ENCODE measurements around the gene HIP1.

The HIP1 gene

DNA sequence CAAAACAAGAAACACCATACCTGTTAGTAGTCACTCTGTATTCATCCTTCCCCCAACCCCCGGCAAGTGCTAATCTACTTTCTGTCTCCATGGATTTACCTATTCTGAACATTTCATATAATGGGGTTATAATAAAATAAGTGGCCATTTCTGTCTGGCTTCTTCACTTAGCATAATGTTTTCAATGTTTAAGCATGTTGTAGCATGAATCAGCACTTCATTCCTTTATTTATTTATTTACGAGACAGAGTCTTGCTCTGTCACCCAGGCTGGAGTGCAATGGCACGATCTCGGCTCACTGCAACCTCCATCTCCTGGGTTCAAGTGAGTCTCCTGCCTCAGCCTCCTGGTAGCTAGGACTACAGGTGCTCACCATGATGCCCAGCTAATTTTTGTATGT lies 69.2 kb downstream of the HIP1 start:
- no peak for DNase-seq

DNA sequence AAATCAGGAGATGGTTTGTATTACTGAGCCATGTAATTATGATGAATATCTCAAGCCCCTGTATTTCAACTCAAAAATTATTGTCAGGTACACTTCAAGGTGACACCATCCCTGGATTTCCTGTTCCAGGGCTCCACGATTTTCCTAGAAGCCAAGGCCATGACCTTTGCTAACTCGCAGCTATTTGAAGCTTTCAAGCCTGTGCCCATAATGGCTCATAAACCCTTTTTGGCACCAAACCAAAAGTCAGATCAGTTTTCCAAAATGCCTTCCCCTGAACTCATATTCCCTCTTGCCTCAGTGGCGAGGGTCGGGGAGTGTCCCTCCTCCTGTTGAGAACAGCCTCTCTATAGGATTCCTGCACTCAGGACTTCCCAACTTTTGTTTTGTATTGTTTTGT lies 70.8 kb downstream of the HIP1 start:
- no peak for DNase-seq

DNA sequence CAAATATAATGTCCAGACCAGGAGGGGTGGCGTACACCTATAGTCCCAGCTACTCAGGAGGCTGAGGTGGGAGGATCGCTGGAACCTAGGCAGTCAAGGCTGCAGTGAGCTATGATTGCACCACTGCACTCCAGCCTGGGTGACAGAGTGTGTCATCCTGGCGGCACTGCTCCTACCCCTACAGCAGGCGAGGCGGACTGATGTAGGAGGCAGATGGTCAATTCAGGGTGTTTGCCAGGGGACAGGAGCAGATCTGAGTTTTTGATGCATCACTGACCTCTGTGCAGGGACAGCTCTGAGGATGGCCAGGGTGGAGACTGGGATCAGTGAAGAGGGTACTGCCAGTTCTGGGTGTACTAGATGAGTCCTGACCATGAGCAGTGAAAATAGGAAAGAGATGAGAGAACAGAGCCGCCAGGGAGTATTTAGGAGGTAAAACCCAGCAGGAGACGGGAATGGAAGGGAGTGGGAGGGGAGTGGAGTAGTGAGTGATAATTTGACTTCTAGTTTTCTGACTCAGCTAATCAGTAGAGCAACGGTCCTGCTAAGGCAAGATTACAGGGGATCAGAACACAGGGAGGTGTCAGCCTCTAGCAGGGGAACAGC lies 75.3 kb downstream of the HIP1 start:
- DNase-seq, result no peak

DNA sequence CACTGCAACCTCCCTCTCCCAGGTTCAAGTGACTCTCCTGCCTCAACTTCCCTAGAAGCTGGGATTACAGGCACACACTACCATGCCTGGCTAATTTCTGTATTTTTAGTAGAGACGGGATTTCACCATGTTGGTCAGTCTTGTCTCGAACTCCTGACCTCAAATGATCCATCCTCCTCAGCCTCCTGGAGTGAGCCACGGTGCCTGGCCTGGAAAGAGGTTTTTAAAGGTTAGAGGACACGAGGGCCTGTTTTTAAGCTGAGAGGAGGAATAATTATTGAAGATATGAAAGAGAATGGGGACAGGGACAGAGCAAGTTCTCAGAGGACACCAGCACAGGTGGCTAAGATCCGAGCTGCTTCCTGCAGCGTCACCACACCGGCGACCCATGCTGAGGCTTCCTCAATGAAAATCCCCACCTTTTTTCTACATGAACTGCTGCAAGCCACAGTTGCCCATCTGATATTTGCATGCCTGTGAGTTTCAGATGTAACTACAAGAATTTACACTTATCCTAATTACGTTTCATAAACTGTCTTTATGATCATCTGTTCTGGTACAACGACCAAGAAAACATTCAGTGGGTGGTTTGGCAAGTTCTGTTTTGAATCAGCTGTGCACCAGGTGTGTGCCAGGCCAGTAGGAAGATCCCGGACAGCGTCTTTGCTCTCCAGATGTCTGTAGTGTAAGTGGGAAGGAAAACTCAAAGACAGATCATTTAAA lies 76.0 kb downstream of the HIP1 start:
- no peak for DNase-seq

DNA sequence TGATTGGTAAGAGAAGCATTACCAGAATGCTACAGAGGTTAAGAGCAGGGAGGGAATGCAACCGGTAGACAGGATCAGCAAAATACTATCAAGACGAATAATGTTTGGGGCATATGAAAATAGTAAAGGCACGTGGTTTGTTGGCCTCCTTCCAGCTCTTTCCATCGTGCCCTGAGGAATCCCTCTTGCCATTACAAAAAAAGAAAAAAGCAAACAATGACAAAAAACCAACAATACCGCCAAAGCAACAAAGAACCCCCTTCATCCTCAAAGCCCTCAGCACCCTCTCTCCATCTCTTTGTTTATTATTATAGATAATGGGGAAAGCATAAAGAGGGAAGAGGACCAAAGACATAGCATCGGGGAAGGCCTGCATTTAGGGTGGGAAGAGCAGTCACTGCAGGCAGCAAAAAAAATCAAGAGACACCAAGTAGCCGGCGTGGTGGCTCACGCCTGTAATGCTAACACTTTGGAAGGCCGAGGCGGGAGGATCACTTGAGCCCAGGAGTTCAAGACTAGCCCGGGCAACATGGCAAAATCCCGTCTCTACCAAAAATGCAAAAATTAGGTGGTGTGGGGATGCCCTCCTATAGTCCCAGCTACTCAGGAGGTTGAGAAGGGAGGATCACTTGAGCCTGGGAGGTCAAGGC lies 78.0 kb downstream of the HIP1 start:
- no peak for DNase-seq

DNA sequence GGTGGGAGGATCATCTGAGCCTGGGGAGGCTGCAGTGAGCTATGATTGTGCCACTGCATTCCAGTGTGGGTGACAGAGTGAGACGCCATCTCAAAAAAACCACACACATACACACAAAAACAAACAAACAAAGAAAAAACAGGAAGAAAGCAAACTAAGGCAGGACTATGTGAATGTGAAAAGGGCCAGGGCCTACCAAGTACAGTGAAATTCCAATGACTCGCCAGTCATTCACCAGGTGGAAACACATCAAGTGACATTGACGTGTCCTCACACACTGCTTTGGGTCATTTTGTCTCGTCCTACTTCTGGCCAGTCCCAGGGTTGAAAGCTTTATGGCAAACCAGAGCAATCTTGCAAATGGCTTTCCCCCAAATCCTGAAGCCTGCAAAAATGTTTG lies 79.9 kb downstream of the HIP1 start:
- DNase-seq, result no peak

DNA sequence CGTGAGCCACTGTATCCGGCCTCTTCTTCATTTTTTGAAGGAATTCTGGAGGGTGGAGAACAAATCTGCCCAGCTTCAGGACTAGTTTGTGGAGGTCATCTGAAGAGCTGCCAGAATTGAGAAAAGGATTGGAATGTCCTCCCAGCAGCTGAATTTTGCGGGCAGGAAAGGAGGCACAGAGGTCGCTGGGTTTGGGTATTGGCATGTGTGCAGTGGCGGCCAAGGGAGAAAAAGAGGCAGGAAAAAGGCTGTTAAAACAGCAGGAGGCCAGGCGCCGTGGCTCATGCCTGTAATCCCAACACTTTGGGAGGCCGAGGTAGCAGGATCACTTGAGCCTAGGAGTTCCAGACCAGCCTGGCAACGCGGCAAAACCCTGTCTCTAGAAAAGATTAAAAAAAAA lies 80.4 kb downstream of the HIP1 start:
- no peak for DNase-seq

DNA sequence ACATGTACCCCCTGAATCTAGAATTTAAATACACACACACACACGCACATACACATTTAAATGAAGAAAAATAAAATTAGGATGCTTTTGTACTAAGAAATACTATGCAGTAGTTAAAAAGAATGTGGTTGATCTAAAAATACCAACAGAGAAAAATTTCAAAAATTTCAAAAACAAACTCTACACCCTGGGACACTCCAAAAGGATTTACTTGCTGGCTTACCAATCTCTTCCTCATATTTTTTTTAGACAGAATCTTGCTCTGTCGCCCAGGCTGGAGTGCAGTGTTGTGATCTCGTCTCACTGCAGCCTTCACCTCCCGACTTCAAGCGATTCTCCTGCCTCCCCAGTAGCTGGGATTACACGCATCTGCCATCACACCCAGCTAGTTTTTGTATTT lies 80.9 kb downstream of the HIP1 start:
- no peak for DNase-seq

DNA sequence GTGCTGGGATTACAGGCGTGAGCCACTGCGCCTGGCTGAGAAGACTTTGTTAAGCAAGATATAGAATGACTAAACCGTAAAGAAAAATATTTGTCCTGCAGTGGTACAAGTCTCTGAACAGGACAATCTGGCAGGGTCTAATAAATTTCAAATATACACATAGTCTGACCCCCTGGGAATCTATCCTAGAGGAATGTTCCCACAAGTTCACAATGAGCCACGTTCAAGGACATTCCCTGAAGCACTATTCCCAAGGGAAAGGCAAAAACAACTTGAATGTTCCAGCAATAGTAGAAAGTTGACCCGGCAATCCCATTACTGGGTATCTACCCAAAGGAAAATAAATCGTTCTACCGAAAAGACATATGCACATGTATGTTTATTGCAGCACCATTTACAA lies 82.0 kb downstream of the HIP1 start:
- no peak for DNase-seq

DNA sequence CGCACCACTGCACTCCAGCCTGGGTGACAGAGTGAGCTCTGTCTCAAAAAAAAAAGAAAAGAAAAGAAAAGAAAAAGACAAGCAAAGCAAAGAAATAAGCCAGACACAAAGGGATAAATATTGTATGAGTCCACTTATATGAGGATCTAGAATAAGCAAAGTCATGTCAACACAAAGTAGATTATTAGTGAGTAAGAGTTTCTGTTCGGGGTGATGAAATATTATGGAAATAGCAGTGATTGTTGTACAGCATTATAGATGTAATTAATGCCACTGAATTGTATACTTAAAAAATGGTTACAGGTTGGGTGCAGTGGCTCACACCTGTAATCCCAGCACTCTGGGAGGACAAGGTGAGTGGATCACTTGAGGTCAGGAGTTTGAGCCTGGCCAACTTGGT lies 83.2 kb downstream of the HIP1 start:
- no peak for DNase-seq

DNA sequence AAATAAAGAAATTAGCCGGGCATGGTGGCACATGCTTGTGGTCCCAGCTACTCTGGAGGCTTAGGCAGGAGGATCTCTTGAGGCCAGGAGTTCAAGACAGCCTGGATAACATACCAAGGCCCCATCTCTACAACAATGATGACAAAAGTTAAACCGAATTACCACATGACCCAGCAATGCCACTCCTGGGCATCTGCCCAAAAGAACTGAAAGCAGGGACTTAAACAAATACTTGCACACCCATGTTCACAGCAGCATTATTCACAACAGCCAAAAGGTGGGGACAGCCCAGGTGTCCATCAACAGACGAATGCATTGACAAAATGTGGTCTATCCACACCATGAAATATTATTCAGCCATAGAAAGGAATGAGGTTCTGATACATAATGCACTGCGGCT lies 83.9 kb downstream of the HIP1 start:
- DNase-seq, result no peak

DNA sequence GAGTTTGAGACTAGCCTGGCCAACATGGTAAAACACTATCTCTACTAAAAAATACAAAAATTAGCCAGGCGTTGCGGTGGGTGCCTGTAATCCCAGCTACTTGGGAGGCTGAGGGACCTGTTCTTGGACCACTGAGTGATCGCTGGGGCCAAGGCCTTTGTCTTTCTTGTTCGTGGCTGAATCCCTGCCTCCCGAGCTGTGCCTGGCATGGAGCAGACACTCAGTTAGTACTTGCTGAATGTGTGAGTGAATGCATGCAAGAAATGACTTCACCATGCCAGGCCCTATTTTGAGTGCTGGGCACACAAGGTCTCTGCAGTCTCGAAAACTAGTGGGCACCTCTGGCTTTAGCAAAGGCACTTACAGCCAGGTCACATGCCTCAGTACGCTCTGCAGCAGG lies 85.1 kb downstream of the HIP1 start:
- no peak for DNase-seq

DNA sequence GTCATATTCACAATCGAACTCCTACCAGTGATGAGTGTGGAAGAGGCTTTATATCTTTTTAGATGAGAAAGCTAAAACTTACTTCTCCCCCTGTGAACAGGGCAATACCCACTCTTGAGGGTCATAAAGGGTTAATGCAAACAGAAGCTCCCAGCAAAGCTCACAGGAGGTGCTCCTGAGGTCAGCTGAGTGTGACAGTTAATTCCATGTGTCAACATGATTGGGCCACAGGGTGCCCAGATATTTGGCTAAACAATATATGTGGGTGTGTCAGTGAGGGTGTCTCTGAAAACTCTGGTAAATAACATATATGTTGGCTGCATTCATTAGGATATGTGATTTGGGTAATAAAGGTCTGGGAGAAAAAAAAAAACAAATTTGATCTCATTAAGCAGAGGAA lies 86.0 kb downstream of the HIP1 start:
- DNase-seq, result no peak

DNA sequence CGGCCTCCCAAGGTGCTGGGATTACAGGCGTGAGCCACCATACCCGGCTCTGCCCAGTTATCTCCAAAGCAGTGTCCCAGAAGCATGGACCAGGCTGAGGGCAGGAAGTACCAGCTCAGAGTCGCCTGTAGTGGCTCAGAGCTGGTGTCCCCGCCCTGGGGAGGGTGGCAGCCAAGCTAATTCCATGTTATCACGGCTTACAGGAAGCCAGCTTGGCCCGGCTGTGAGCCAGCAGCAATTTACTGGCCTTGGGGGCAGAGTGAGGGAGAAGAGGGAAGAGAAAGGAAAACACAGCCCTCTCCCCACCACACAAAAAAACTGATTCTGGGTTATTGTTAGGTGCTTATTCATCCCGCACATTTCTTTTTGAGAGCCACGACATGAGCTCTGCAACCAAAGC lies 88.1 kb downstream of the HIP1 start:
- no peak for DNase-seq

DNA sequence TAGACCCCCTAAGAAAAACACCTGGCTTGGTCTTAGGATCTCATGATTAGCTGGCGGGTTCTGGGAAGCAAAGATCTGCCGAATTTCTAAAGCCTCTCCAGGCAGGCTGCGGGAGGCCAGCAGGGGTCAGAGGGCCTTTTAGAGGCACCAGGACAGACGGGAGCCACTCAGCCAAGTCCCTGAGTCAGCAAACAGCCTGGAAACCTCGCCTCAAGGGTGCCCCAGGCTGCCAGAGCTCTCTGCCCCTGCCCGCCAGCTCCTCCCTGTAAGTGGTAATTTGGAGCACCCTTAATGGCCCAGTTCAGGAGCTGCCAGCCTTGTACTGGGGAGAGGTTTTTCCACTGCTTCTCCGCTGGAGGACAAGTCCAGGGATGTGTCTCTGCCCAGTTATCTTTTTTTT lies 88.7 kb downstream of the HIP1 start:
- DNase-seq, result no peak

DNA sequence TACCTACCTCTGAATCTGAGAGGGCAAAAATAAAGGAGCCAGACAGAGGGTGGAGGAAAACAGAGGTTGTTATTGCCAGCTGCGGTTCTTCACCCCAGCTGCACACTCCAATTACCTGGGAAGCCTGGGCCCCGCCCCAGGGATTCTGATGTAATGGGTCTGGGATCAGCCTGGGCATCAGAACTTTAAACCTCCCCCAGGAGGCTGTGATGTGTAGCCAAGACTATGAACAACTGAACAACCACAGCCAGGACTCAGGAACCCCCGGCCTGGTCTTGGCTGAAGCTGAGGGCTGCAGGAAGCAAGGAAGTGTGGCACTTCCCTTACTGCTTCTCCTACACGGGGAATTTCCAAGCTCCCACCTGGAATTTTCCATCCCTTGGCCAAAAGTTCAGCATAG lies 89.3 kb downstream of the HIP1 start:
- no peak for DNase-seq

DNA sequence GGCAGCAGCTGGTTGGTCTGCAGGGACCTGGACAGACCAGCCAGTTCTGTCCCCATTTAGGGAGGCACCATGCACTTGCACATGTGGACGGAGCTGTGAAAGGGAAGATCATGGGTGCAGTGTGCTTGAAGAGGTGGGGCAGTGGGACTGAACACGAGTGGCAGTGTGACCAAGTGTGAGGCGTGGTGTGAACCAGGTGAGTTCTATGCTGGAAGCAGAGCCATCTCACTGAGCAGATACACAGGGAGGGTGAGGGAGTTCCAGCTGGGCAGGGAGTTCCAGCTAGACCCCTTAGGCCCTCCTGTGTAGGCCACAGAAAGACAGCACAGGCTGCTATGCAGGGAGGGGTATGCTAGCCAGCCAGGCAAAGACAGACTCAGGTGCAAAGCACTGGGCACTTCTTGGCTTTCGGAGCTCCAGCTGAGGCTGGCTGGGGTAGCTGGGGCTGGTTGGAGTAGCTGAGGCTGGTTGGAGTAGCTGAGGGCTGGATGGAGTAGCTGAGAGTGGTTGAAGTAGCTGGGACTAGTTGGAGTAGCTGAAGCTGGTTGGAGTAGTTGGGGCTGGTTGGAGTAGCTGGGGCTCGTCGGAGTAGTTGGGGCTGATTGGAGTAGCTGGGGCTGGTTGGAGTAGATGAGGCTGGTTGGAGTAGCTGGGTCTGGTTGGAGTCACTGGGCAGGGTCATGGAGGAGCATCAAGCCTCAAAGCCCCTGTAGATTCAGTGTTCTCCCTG lies 90.9 kb downstream of the HIP1 start:
- no peak for DNase-seq

DNA sequence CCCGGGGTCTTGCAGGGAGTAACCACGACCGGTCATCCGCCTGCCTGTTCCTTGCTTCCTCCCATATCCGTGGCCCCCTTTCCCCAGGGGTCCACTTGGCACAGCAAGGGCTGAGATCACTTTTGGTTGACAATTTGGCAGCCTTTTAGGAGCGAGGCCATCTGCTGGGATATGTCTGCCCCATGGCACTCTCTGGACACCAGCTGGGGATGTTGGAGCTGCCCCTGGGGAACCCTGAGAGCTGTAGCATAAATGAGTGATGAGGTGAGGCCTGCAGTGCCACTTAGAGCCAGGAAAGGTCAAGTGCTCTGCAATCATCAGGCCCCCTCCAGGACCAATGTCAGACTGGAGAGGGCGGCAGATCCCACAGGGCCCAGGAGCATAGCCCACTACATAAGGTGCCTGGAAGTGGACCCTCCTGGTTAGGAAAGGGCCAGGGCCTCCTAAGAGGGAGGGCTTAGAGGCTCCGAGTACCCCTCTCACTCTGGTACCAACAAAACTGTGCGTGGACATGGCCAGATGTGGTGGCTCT lies 92.1 kb downstream of the HIP1 start:
- DNase-seq, result no peak

DNA sequence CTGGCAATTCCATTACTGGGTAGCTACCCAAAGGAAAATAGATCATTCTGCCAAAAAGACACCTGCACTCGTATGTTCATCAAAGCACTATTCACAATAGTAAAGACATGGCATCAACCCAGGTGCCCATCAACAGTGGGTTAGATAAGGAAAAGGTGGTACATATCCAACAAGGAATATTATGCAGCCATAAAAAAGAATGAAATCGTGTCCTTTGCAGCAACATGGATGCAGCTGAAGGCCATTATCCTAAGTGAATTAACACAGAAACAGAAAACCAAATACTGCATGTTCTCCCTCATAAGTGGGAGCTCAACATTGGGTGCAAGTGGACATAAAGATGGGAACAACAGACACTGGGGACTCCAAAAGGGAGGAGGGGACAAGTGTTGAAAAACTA lies 93.2 kb downstream of the HIP1 start:
- no peak for DNase-seq

DNA sequence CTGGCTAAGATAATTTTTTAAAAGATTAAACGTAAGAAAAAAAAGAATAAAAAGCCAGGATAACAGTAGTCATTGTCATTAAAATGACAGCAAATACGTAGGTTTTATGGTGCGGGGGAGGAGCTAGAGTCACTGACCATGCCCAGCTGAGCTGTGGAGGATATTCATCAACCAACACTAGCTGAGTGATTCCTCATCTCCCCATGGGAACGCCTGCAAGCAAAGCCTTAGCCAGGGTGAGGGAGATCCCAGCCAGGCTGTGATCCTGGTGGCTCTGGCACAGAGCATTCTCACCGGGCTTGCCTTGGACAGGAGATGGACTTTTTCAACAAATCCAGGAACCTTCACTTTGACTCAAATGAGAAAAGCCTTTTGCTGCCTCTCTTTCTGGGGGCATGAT lies 94.2 kb downstream of the HIP1 start:
- no peak for DNase-seq

DNA sequence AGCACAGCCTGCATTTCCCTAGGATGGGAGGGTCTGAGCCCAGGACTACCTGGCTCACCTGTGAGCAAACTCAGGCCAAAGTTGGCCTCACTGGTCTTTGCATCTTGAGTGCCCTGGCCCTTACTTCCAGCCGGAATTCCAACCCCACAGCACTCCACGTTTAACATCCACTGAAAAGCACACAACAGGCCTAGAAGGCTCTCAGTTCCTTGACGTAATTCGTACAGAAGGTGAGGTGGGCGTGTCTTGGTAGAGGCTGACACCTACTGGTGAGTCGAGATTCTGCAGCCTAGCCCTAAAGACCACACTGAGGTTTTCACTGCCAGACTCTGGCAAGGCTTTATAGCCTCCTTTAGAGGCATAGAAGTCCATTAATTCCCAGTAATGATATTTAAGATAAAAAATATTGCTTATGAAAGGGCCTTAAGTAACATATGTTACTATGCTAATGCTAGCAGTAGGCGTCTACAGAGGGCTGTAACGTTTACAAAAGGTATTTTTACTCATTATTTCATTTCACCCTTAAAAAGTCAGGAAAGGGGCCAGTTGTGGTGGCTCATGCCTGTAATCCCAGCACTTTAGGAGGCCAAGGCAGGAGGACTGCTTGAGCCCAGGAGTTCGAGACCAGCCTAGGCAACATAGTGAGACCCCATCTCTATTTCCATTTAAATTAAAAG lies 95.8 kb downstream of the HIP1 start:
- peak; percentile 80 to 94 for DNase-seq

DNA sequence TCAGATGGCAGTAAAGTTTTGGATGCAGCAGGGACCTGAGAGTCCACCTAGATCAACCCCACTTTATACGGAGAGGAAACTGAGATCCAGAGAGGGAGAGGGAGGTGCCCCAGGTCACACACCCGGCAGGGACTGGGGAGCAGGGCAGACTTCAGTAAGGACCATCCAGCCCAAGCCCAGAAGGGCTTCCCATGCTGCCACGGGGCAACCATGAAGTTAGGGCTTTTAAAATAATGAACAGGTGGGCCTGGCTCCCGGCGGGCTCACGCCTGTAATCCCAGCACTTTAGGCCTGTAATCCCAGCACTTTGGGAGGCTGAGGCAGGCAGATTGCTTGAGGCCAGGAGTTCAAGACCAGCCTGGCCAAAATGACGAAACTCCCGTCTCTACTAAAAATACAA lies 98.5 kb downstream of the HIP1 start:
- DNase-seq, result no peak

DNA sequence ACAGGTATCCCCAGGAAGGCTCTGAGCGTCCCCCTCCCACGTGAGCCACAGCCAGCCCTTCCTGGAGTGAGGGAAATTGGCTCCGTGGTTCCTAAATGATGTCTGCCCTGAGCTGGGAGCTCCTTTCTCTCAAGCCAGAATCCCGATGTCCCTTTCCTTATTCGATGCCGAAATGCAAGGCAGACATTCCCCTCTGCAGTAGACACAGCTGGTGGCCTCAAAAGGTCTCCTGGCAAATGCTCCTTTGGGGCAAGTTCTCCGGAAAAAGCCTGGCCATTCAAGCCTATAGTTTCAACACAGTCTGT lies 98.9 kb downstream of the HIP1 start:
- DNase-seq, result no peak
